Common myeloid progenitor, CD34-positive (primary cell): Measurements from ENCODE around the gene CD109.
A peak's percentile ranks its signal among the peaks of the same experiment; 100 is the strongest.

Experiments
- CTCF ChIA-PET: fragments of 350-600 bp; sonication (Branson Sonifier 250); formaldehyde crosslinking; loops from one replicate; lab custom pipeline; 2021; ENCODE audit warnings: antibody characterized with exemption; lab: Charles Lee
- POLR2A ChIA-PET: fragments of 350-600 bp; sonication (Branson Sonifier 250); formaldehyde crosslinking; loops from one replicate; lab custom pipeline; 2021; ENCODE audit warnings: antibody characterized with exemption; lab: Charles Lee
- DNase-seq, 3 donors: peaks; one replicate each; pipeline versions ENCODE4 v3.0.0 to v3.0.0-alpha.2; 2013
- H3K27ac ChIP-seq, 2 experiments: 1 replicate in 1 of 2; 2 replicates in 1 of 2; pipeline ENCODE4 v1.7.0; 2013; ENCODE audit warnings: inconsistent platforms in 2 of 2, low read length in 2 of 2, mild to moderate bottlenecking in 2 of 2, low read depth in 1 of 2, moderate library complexity in 1 of 2; ENCODE audit not compliant: severe bottlenecking in 2 of 2, insufficient read depth in 1 of 2, poor library complexity in 1 of 2
- H3K27me3 ChIP-seq, 5 experiments: replicated peaks in 2 of 5; 1 replicate in 3 of 5; 2 replicates in 2 of 5; pipeline versions ENCODE4 v1.6.1 to v1.7.0; 2013; ENCODE audit warnings: low read length in 4 of 5, mild to moderate bottlenecking in 2 of 5, moderate library complexity in 2 of 5, inconsistent platforms in 1 of 5; ENCODE audit not compliant: insufficient read depth in 5 of 5, control insufficient read depth in 4 of 5
- H3K36me3 ChIP-seq, 4 experiments: 1 replicate in 2 of 4; 2 replicates in 2 of 4; pipeline versions ENCODE4 v1.6.1 to v1.7.0; 2013; ENCODE audit warnings: low read length in 3 of 4, control low read depth in 1 of 4, mild to moderate bottlenecking in 1 of 4; ENCODE audit not compliant: control insufficient read depth in 4 of 4, insufficient read depth in 4 of 4
- H3K4me1 ChIP-seq, 4 experiments: 1 replicate in 3 of 4; 2 replicates in 1 of 4; pipeline versions ENCODE4 v1.6.1 to v1.7.1; 2013; ENCODE audit warnings: low read length in 3 of 4, mild to moderate bottlenecking in 3 of 4, control low read depth in 1 of 4, inconsistent platforms in 1 of 4, moderate library complexity in 1 of 4; ENCODE audit not compliant: control insufficient read depth in 4 of 4, insufficient read depth in 4 of 4; ENCODE audit errors: control extremely low read depth in 1 of 4
- H3K4me3 ChIP-seq, 7 experiments: 1 replicate in 4 of 7; 2 replicates in 3 of 7; pipeline versions ENCODE4 v1.5.1 to v1.7.0; 2013; ENCODE audit warnings: mild to moderate bottlenecking in 7 of 7, low read length in 6 of 7, moderate library complexity in 6 of 7, inconsistent platforms in 2 of 7, low read depth in 2 of 7, control low read depth in 1 of 7; ENCODE audit not compliant: insufficient read depth in 4 of 7, control insufficient read depth in 1 of 7; ENCODE audit errors: extremely low read depth in 1 of 7
- H3K9me3 ChIP-seq, 5 experiments: 1 replicate in 4 of 5; 2 replicates in 1 of 5; pipeline versions ENCODE4 v1.6.1 to v1.7.1; 2013; ENCODE audit warnings: low read length in 4 of 5, mild to moderate bottlenecking in 2 of 5, inconsistent platforms in 1 of 5, low read depth in 1 of 5, moderate library complexity in 1 of 5; ENCODE audit not compliant: control insufficient read depth in 4 of 5, insufficient read depth in 2 of 5; ENCODE audit errors: control extremely low read depth in 1 of 5
- WGBS: methylation state at CpG from one replicate; pipeline ENCODE4 v1.1.5; 2013; ENCODE audit not compliant: insufficient coverage; 5-methylcytosine and 5-hydroxymethylcytosine counted together

Gene CD109

GRCh38 chr6:73655341-73655917, 40.6 kb upstream of the CD109 start:
- H3K27ac ChIP-seq, result peak overlapping the region; percentile 61 to 90
- CTCF ChIA-PET, result interaction anchor here (0.7 to 3.9 kb wide), 5 partner anchors 12 to 77 kb away, joined by 3 to 37 read pairs (median 5); no protein-coding TSS in a partner anchor
- no peaks in the 10 kb centered on the region for H3K27me3 ChIP-seq
- POLR2A ChIA-PET, result no interaction called here
- no peaks in the 10 kb centered on the region for H3K9me3 ChIP-seq
- WGBS, result 93% methylated on average over 2 of the region's 2 CpGs
- H3K36me3 ChIP-seq, result no peaks in the 10 kb centered on the region
- peaks cover 4 to 26% (median 15%) of the 10 kb centered on the region in 4 experiments for H3K4me1 ChIP-seq
- H3K4me3 ChIP-seq, result peak overlapping the region in 6 of 7 experiments; percentile 88 to 97 (median 94)
- no peak for DNase-seq

- no peak overlapping the region for H3K27ac ChIP-seq
- no CpG with 5 or more reads among the region's 2 CpGs for whole genome bisulfite sequencing
- ChIA-PET CTCF (no interaction called here), POLR2A (no interaction called here)
- H3K9me3 ChIP-seq, result no peaks in the 10 kb centered on the region
- DNase-seq, result no peak
- peaks cover 4 to 26% (median 15%) of the 10 kb centered on the region in 4 experiments for H3K4me1 ChIP-seq
- no peaks in the 10 kb centered on the region for H3K36me3 ChIP-seq
- no peaks in the 10 kb centered on the region for H3K27me3 ChIP-seq
- H3K4me3 ChIP-seq, result no peak overlapping the region
Observed at GRCh38 chr6:73656531-73657145, 39.4 kb upstream of the CD109 start.

- Histone ChIP-seq H3K36me3 (no peaks in the 10 kb centered on the region), H3K9me3 (no peaks in the 10 kb centered on the region), H3K4me1 (peaks cover 4 to 20% (median 13%) of the 10 kb centered on the region in 4 experiments), H3K4me3 (no peak overlapping the region), H3K27ac (no peak overlapping the region), H3K27me3 (no peaks in the 10 kb centered on the region)
- DNase-seq, result no peak
- ChIA-PET POLR2A (no interaction called here), CTCF (no interaction called here)
- 88% methylated on average over 1 of the region's 3 CpGs for WGBS
Observed at GRCh38 chr6:73657201-73657600, 38.8 kb upstream of the CD109 start.

DNA sequence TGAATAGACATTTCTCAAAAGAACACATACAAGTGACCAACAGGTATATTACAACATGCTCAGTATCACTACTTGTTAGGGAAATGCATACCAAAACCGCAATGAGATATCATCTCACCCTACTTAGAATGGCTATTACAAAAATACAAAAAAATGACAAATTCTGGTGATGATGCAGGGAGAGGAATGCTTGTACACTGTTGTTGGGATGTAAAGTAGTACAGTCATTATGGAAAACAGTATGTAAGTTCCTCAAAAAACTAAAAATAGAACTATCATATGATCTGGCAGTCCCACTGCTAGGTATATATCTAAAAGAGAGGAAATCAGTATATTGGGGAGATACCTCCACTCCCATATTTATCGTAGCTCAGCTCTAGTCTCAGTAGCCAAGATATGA, 31.3 kb upstream of the CD109 start:
- Histone ChIP-seq H3K36me3 (no peaks in the 10 kb centered on the region), H3K27me3 (no peaks in the 10 kb centered on the region), H3K4me1 (peaks cover 0 to 7% (median 0%) of the 10 kb centered on the region in 4 experiments), H3K4me3 (no peak overlapping the region), H3K27ac (no peak overlapping the region), H3K9me3 (no peaks in the 10 kb centered on the region)
- no peak for DNase-seq
- POLR2A ChIA-PET, result interaction anchor here (0.6 kb wide), 1 partner anchor 12 kb away, joined by 3 read pairs; no protein-coding TSS in a partner anchor
- WGBS, result no CpG with 5 or more reads among the region's 2 CpGs
- CTCF ChIA-PET, result interaction anchor here (1.5 kb wide), 1 partner anchor 68 kb away, joined by 5 read pairs; no protein-coding TSS in a partner anchor

DNA sequence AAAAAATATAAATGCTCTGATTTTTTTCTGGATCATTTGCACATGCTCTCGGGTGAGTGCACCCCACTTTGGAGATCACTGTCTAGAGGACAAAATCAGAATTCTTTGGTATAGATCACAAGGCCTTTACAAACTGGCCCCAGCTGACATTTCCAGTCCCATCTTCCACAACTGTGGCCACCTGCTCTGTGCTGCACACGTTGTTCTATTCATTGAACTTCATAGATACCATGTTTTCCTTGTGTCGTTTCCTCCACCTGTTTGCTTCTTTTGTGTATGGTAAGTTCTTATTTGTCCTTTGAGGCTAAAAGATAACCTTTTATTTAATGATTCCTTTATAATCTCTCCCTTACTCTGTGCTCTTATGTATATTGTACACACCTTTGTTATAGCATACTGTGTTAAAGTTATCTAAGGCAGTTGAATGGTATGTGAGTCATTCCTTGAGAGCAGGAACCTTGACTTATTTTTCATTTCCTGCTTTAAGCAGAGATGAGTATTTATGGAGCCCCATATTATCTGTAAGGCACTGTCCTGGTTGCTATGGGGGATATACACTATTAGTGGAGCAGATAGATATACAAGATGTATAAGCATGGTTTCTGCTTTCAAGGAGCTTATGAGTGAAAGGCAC, 30.2 kb upstream of the CD109 start:
- H3K9me3 ChIP-seq, result no peaks in the 10 kb centered on the region
- CTCF ChIA-PET, result interaction anchor here (0.8 to 1.5 kb wide), 3 partner anchors 15 to 74 kb away, joined by 3 to 5 read pairs (median 3); no protein-coding TSS in a partner anchor
- H3K4me1 ChIP-seq, result peaks cover 0 to 7% (median 0%) of the 10 kb centered on the region in 4 experiments
- DNase-seq, result no peak
- POLR2A ChIA-PET, result no interaction called here
- 100% methylated on average over 1 of the region's 3 CpGs for WGBS
- no peak overlapping the region for H3K27ac ChIP-seq
- H3K4me3 ChIP-seq, result no peak overlapping the region
- no peaks in the 10 kb centered on the region for H3K27me3 ChIP-seq
- H3K36me3 ChIP-seq, result no peaks in the 10 kb centered on the region

- WGBS, result no CpG with 5 or more reads among the region's 2 CpGs
- Histone ChIP-seq H3K4me3 (no peak overlapping the region), H3K9me3 (no peaks in the 10 kb centered on the region), H3K27ac (no peak overlapping the region), H3K4me1 (peaks cover 0 to 7% (median 0%) of the 10 kb centered on the region in 4 experiments), H3K36me3 (no peaks in the 10 kb centered on the region), H3K27me3 (no peaks in the 10 kb centered on the region)
- POLR2A ChIA-PET, result no interaction called here
- CTCF ChIA-PET, result interaction anchor here (1.2 to 1.3 kb wide), 3 partner anchors 14 to 74 kb away, joined by 3 to 6 read pairs (median 3); no protein-coding TSS in a partner anchor
- no peak for DNase-seq
Observed at GRCh38 chr6:73666393-73666792, 29.6 kb upstream of the CD109 start.

GRCh38 chr6:73667798-73668197, 28.2 kb upstream of the CD109 start:
- no peak for DNase-seq
- no peak overlapping the region for H3K4me3 ChIP-seq
- WGBS, result no CpG with 5 or more reads among the region's 1 CpG
- no peaks in the 10 kb centered on the region for H3K9me3 ChIP-seq
- H3K27me3 ChIP-seq, result no peaks in the 10 kb centered on the region
- CTCF ChIA-PET, result interaction anchor here (1.1 kb wide), 1 partner anchor 65 kb away, joined by 4 read pairs; no protein-coding TSS in a partner anchor
- peaks cover 0 to 9% (median 3%) of the 10 kb centered on the region in 4 experiments for H3K4me1 ChIP-seq
- POLR2A ChIA-PET, result no interaction called here
- H3K36me3 ChIP-seq, result no peaks in the 10 kb centered on the region
- no peak overlapping the region for H3K27ac ChIP-seq
